HepG2 (cell line): ENCODE measurements around the gene CTDP1. TPM values are rescaled to one million over a fixed set of nuclear protein-coding genes. Genes with fewer than 3 reads are reported as not detected.

Experiments
- ATAC-seq: fragments of 200-7000 bp; cut with Tn5 transposase; 3 replicates; pipeline ENCODE4 v1.9.1; 2020; ENCODE audit warnings: mild to moderate bottlenecking, moderate library complexity
- BruUV-seq: library from RNA; stranded (reverse); fragments of 400-500 nt; replicated peaks from 2 replicates; lab custom pipeline; 2021; lab: Mats Ljungman, UMichigan
- CTCF ChIA-PET: fragments of 300-600 bp; formaldehyde crosslinking; extraction: SDS; loops from one replicate; lab custom pipeline; 2021; ENCODE audit warnings: low total read pairs, inconsistent platforms, low intra/inter-chr PET ratio; lab: Yijun Ruan, JAX
- POLR2A ChIA-PET: fragments of 350-600 bp; sonication (Branson Sonifier 250); formaldehyde crosslinking; loops from one replicate; lab custom pipeline; 2020; ENCODE audit warnings: antibody characterized with exemption, inconsistent platforms; lab: Yijun Ruan, JAX
- DNase-seq: peaks from one replicate; pipeline ENCODE4 v3.0.0-alpha.2; 2015; ENCODE audit warnings: low spot score
- FAIRE-seq: peaks from 3 replicates; lab custom pipeline; 2011; peaks lifted over from hg19 to GRCh38; lab: Jason Lieb, UNC
- H2AFZ ChIP-seq: one replicate; pipeline ENCODE4 v1.6.1; 2011; ENCODE audit warnings: low read length, inconsistent platforms
- H3K27ac ChIP-seq: fragments of 300-600 bp; 3 replicates; pipeline ENCODE4 v1.8.0; 2011; ENCODE audit warnings: mixed run types, mild to moderate bottlenecking, mixed read lengths, low read length, inconsistent platforms; ENCODE audit not compliant: insufficient read depth; ENCODE audit errors: extremely low read length
- H3K27me3 ChIP-seq, 2 experiments: fragments of 200-600 bp in 1 of 2; 2 replicates in 1 of 2; 3 replicates in 1 of 2; pipeline versions ENCODE4 v1.6.0 to v1.8.0; 2011; ENCODE audit warnings: low read length in 2 of 2, mild to moderate bottlenecking in 2 of 2, moderate library complexity in 2 of 2, inconsistent platforms in 1 of 2; ENCODE audit not compliant: insufficient read depth in 2 of 2, control insufficient read depth in 1 of 2
- H3K36me3 ChIP-seq, 2 experiments: fragments of 200-600 bp in 1 of 2; replicated peaks in 1 of 2; 2 replicates in 1 of 2; 3 replicates in 1 of 2; pipeline versions ENCODE4 v1.5.1 to v1.8.0; 2011; ENCODE audit warnings: low read length in 2 of 2, inconsistent platforms in 1 of 2; ENCODE audit not compliant: insufficient read depth in 2 of 2, control insufficient read depth in 1 of 2
- H3K4me1 ChIP-seq: 2 replicates; pipeline ENCODE4 v1.5.1; 2012; ENCODE audit warnings: low read length, inconsistent platforms; ENCODE audit not compliant: insufficient read depth
- H3K4me2 ChIP-seq: 2 replicates; pipeline ENCODE4 v1.6.0; 2011; ENCODE audit warnings: low read depth, low read length, inconsistent platforms
- H3K4me3 ChIP-seq, 3 experiments: fragments of 200-600 bp in 1 of 3; sonication (generic), shearing (Covaris generic) in 1 of 3; replicated peaks in 1 of 3; 2 replicates each; pipeline ENCODE4 v1.5.1; 2011 to 2016; ENCODE audit warnings: low read length in 3 of 3, inconsistent platforms in 2 of 3, low read depth in 2 of 3, mild to moderate bottlenecking in 2 of 3, control low read depth in 1 of 3, mixed read lengths in 1 of 3; ENCODE audit not compliant: insufficient read depth in 1 of 3
- H3K79me2 ChIP-seq: one replicate; pipeline ENCODE4 v1.6.1; 2011; ENCODE audit warnings: low read length, inconsistent platforms; ENCODE audit not compliant: insufficient read depth
- H3K9ac ChIP-seq: 2 replicates; pipeline ENCODE4 v1.6.0; 2011; ENCODE audit warnings: mild to moderate bottlenecking, low read depth, low read length, inconsistent platforms; ENCODE audit not compliant: insufficient read depth
- H3K9me3 ChIP-seq: 2 replicates; pipeline ENCODE4 v1.5.1; 2012; ENCODE audit warnings: mild to moderate bottlenecking, low read length
- H4K20me1 ChIP-seq: 2 replicates; pipeline ENCODE4 v1.6.0; 2011; ENCODE audit warnings: inconsistent platforms, mild to moderate bottlenecking, low read length, moderate library complexity; ENCODE audit not compliant: insufficient read depth
- DNMT3B ChIP-seq: conservative IDR thresholded peaks from 2 replicates; pipeline ENCODE4 v1.6.1; 2016; ENCODE audit warnings: missing biosample characterization, control low read depth
- GTF3A ChIP-seq: sonication (generic); formaldehyde crosslinking; conservative IDR thresholded peaks from 2 replicates; pipeline ENCODE4 v1.4.0; 2020; ENCODE audit warnings: mild to moderate bottlenecking, missing genetic modification reagents
- JUNB ChIP-seq: sonication (generic); formaldehyde crosslinking; IDR thresholded peaks from 2 replicates; pipeline ENCODE4 v1.8.0; 2022; ENCODE audit warnings: missing genetic modification reagents, mild to moderate bottlenecking, borderline replicate concordance
- NCOR1 ChIP-seq: fragments of 200-600 bp; sonication (generic); IDR thresholded peaks from 2 replicates; pipeline ENCODE4 v1.7.0; 2017; ENCODE audit warnings: antibody characterized with exemption, low read length, borderline replicate concordance
- PAWR ChIP-seq: sonication (generic); formaldehyde crosslinking; IDR thresholded peaks from 2 replicates; pipeline ENCODE4 v1.4.0; 2020; ENCODE audit warnings: missing genetic modification reagents, mild to moderate bottlenecking, borderline replicate concordance
- RFXANK ChIP-seq: IDR thresholded peaks from 2 replicates; pipeline ENCODE4 v1.6.1; 2016
- SIX1 ChIP-seq: sonication (generic); formaldehyde crosslinking; IDR thresholded peaks from 2 replicates; pipeline ENCODE4 v1.4.0; 2020; ENCODE audit warnings: missing genetic modification reagents, borderline replicate concordance
- SP1 ChIP-seq, 2 experiments: fragments of 450-650 bp in 1 of 2; sonication (generic) in 1 of 2; formaldehyde crosslinking in 1 of 2; IDR thresholded peaks; 2 replicates each; pipeline versions ENCODE4 v1.4.0 to v1.6.1; 2016 to 2020; ENCODE audit warnings: missing genetic modification reagents in 1 of 2
- SP2 ChIP-seq: sonication (generic); formaldehyde crosslinking; IDR thresholded peaks from 2 replicates; pipeline ENCODE4 v1.5.1; 2020; ENCODE audit warnings: mild to moderate bottlenecking, missing genetic modification reagents
- ZNF414 ChIP-seq: sonication (generic); formaldehyde crosslinking; IDR thresholded peaks from 2 replicates; pipeline ENCODE4 v1.5.0; 2020; ENCODE audit warnings: missing genetic modification reagents
- ZNF550 ChIP-seq: sonication (generic); formaldehyde crosslinking; IDR thresholded peaks from 2 replicates; pipeline ENCODE4 v1.4.0; 2020; ENCODE audit warnings: mild to moderate bottlenecking, missing genetic modification reagents, borderline replicate concordance
- WGBS: methylation state at CpG from one replicate; pipeline ENCODE4 v1.1.6; 2017; ENCODE audit warnings: low lambda C conversion rate; 5-methylcytosine and 5-hydroxymethylcytosine counted together
- in situ Hi-C: cut with HindIII; loops from 2 replicates; pipeline ENCODE4 v1.10.0; 2017; ENCODE audit warnings: low pct_unique_long_range_greater_than_20kb; ENCODE audit not compliant: extremely low pct_ligation_motif_present
- intact Hi-C: fragments of 100-400 bp; cut with micrococcal nuclease; formaldehyde crosslinking; loops from one replicate; pipeline ENCODE4 v1.10.0; 2022; ENCODE audit not compliant: unreplicated experiment
- polyA plus RNA-seq, 8 experiments: library from polyadenylated mRNA; depleted of rRNA in 3 of 8; stranded (reverse) in 7 of 8; unstranded in 1 of 8; fragments of >200 nt; fragmentation: Illumina TruSeq in 4 of 8; extraction: Trizol in 4 of 8; gene quantifications; 2 replicates each; pipeline versions ENCODE4 v1.2.1 to v1.2.3, GENCODE V29; 2011 to 2016; ENCODE audit warnings: low read depth in 4 of 8, missing spikeins in 1 of 8, mixed read lengths in 1 of 8; ENCODE audit not compliant: insufficient read depth in 1 of 8
- total RNA-seq, 5 experiments: library from RNA; depleted of rRNA; stranded (reverse); fragments of >200 nt; fragmentation: Illumina TruSeq; extraction: Trizol; gene quantifications; 2 replicates each; pipeline ENCODE4 v1.2.3, GENCODE V29; 2016; ENCODE audit warnings: low read depth in 1 of 5
- TF ChIP-seq, protein P1 (sequence below): sonication (generic); formaldehyde crosslinking; IDR thresholded peaks from 2 replicates; pipeline ENCODE4 v1.4.0; 2020; ENCODE audit warnings: mild to moderate bottlenecking, missing genetic modification reagents

The CTDP1 gene
- total and polyA plus RNA-seq, 2 of the 13 experiments (the other 11 are each of a cell fraction or from before 2014, with no cell fraction given): 6.9 to 11.0 TPM

DNA sequence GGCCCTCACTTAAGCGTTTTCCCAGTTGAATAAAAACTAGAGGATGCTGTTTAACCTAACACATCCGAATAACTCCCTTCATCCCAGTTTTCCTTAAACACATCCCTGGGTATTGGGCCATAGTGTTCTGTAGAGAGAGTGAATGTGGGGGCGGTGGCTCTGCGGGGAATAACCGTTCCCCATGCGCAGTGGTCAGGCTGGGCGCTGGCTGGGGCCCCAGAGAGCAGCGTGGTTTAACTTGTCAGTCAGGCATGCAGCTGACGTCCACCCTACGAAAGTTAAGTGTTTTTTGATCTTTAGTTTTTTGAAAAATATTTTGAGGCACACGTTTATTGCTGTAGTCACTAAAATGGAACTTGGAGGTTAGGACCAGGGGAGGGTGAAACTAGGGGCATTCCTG lies 33.7 kb downstream of the CTDP1 start (continued):
- TF ChIP-seq ZNF550 (CRISPR knock-in tag): no peak
- TF ChIP-seq, all 625 proteins: peak for 0

GRCh38 chr18:79714531-79715240 lies 35.1 kb downstream of the CTDP1 start:
- no peak for DNase-seq
- no peaks in the 10 kb centered on the region for H3K79me2 ChIP-seq
- POLR2A ChIA-PET: no interaction called here
- FAIRE-seq: no peak
- no peak for TF ChIP-seq ZNF414 (CRISPR knock-in tag)
- no peak for TF ChIP-seq JUNB (CRISPR knock-in tag)
- TF ChIP-seq SIX1 (CRISPR knock-in tag): no peak
- no peak for TF ChIP-seq SP1 (IDR thresholded peaks at IDR 0.05)
- TF ChIP-seq SP1 (CRISPR knock-in tag; IDR thresholded peaks at IDR 0.05): no peak
- TF ChIP-seq SP2: no peak
- no peak for TF ChIP-seq DNMT3B (CRISPR knock-in tag)
- TF ChIP-seq PAWR: no peak
- TF ChIP-seq RFXANK (CRISPR knock-in tag): no peak
- no peak for TF ChIP-seq GTF3A (CRISPR knock-in tag)
- TF ChIP-seq, protein P1, sequence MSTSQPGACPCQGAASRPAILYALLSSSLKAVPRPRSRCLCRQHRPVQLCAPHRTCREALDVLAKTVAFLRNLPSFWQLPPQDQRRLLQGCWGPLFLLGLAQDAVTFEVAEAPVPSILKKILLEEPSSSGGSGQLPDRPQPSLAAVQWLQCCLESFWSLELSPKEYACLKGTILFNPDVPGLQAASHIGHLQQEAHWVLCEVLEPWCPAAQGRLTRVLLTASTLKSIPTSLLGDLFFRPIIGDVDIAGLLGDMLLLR (CRISPR knock-in tag): no peak
- TF ChIP-seq NCOR1: no peak
- H3K4me3 ChIP-seq: no peak overlapping the region
- no peak overlapping the region for H2AFZ ChIP-seq
- no TSS peak for BruUV-seq
- 99% methylated on average over 26 of the region's 47 CpGs for WGBS
- H3K27ac ChIP-seq: no peak overlapping the region
- CTCF ChIA-PET: no interaction called here
- no peaks in the 10 kb centered on the region for H4K20me1 ChIP-seq
- H3K36me3 ChIP-seq: peaks cover 23 to 44% of the 10 kb centered on the region in 2 experiments; a peak in 4 of 5 replicates
- intact Hi-C loops (no loop called here), in situ Hi-C loops (no loop called here)
- no peaks in the 10 kb centered on the region for H3K9me3 ChIP-seq
- H3K27me3 ChIP-seq: no peaks in the 10 kb centered on the region
- H3K9ac ChIP-seq: no peak overlapping the region
- H3K4me2 ChIP-seq: no peak overlapping the region
- no peak for ATAC-seq
- H3K4me1 ChIP-seq: no peaks in the 10 kb centered on the region
